ENCODE data around the gene S100A12.

S100A12 gene

DNA sequence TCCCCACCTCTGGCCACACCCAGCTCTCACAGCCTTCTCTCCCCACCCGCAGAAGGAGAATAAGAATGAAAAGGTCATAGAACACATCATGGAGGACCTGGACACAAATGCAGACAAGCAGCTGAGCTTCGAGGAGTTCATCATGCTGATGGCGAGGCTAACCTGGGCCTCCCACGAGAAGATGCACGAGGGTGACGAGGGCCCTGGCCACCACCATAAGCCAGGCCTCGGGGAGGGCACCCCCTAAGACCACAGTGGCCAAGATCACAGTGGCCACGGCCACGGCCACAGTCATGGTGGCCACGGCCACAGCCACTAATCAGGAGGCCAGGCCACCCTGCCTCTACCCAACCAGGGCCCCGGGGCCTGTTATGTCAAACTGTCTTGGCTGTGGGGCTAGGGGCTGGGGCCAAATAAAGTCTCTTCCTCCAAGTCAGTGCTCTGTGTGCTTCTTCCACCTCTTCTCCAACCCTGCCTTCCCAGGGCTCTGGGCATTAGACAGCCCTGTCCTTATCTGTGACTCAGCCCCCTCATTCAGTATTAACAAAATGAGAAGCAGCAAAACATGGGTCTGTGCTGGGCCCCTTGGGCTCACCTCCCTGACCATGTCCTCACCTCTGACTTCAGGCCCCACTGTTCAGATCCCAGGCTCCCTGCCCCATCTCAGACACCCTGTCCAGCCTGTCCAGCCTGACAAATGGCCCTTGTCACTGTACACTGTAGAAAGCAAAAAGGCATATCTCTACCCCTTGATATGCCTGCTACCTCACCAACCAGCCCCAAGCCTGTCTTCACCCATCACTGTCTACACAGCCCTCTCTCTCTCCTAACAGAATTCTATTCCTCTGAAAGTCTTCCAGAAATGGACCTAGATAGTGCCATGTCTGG, 14.6 kb downstream of the S100A12 start:
- no peak for TF ChIP-seq CTCF (IDR thresholded peaks at IDR 0.05; ENCODE audit: insufficient read depth, low read length, poor library complexity, severe bottlenecking)
- no peak overlapping the region for H3K4me3 ChIP-seq (replicated peaks; ENCODE audit: low read depth, low read length)
- DNase-seq (ENCODE audit: extremely low read depth, insufficient read length), result no peak
- H3K27me3 ChIP-seq (replicated peaks; ENCODE audit: control insufficient read depth, insufficient read depth, low read length), result no peaks in the 10 kb centered on the region; the same call in none of the 2 replicates
- no peaks in the 10 kb centered on the region for H3K36me3 ChIP-seq (ENCODE audit: control insufficient read depth, insufficient read depth, low read length)

GRCh38 chr1:153360190-153360589, 15.2 kb downstream of the S100A12 start:
- H3K36me3 ChIP-seq (ENCODE audit: control insufficient read depth, insufficient read depth, low read length), result no peaks in the 10 kb centered on the region
- TF ChIP-seq CTCF (IDR thresholded peaks at IDR 0.05; ENCODE audit: insufficient read depth, low read length, poor library complexity, severe bottlenecking), result no peak
- no peaks in the 10 kb centered on the region; the same call in none of the 2 replicates for H3K27me3 ChIP-seq (replicated peaks; ENCODE audit: control insufficient read depth, insufficient read depth, low read length)
- no peak overlapping the region for H3K4me3 ChIP-seq (replicated peaks; ENCODE audit: low read depth, low read length)
- no peak for DNase-seq (ENCODE audit: extremely low read depth, insufficient read length)

DNA sequence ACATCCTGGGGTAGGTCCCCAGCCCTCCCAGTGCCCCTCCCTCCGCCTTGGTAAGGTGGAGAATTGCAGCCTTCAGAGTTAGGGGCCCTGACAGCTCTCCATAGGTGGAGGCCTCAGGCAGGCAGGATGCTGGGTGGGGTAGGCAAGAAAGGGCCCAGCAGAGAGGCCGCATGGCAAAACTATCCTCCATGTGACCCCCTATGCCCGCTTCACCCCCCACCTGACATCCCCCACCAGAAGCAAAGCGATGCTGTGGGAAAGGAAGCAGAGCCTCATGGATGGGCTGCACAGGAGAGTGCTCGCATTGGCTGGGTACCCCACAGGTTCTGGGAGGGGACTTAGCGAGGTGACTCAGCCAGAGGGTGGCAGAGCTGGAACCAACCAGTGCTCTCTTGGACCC, 16.2 kb downstream of the S100A12 start:
- Histone ChIP-seq H3K4me3 (replicated peaks; ENCODE audit: low read depth, low read length) (no peak overlapping the region), H3K36me3 (ENCODE audit: control insufficient read depth, insufficient read depth, low read length) (no peaks in the 10 kb centered on the region), H3K27me3 (replicated peaks; ENCODE audit: control insufficient read depth, insufficient read depth, low read length) (no peaks in the 10 kb centered on the region; the same call in none of the 2 replicates)
- DNase-seq (ENCODE audit: extremely low read depth, insufficient read length), result no peak
- TF ChIP-seq CTCF (IDR thresholded peaks at IDR 0.05; ENCODE audit: insufficient read depth, low read length, poor library complexity, severe bottlenecking), result no peak

DNA sequence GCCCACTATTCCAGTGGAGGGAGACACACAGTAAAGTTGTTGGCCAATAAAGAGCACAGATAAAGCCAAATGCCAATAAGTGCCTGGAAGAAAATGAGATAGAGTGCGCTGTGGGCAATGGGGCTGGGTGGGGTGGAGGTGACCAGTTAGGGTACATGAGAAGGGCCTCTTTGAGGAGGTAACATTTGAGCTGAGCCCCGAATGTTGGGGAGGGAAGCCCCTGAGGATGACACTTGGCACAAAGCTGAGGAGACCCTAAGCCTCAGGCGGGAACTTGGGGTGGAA, 16.8 kb downstream of the S100A12 start:
- TF ChIP-seq CTCF (IDR thresholded peaks at IDR 0.05; ENCODE audit: insufficient read depth, low read length, poor library complexity, severe bottlenecking), result no peak
- Histone ChIP-seq H3K27me3 (replicated peaks; ENCODE audit: control insufficient read depth, insufficient read depth, low read length) (no peaks in the 10 kb centered on the region; the same call in none of the 2 replicates), H3K4me3 (replicated peaks; ENCODE audit: low read depth, low read length) (no peak overlapping the region), H3K36me3 (ENCODE audit: control insufficient read depth, insufficient read depth, low read length) (no peaks in the 10 kb centered on the region)
- DNase-seq (ENCODE audit: extremely low read depth, insufficient read length), result no peak

DNA sequence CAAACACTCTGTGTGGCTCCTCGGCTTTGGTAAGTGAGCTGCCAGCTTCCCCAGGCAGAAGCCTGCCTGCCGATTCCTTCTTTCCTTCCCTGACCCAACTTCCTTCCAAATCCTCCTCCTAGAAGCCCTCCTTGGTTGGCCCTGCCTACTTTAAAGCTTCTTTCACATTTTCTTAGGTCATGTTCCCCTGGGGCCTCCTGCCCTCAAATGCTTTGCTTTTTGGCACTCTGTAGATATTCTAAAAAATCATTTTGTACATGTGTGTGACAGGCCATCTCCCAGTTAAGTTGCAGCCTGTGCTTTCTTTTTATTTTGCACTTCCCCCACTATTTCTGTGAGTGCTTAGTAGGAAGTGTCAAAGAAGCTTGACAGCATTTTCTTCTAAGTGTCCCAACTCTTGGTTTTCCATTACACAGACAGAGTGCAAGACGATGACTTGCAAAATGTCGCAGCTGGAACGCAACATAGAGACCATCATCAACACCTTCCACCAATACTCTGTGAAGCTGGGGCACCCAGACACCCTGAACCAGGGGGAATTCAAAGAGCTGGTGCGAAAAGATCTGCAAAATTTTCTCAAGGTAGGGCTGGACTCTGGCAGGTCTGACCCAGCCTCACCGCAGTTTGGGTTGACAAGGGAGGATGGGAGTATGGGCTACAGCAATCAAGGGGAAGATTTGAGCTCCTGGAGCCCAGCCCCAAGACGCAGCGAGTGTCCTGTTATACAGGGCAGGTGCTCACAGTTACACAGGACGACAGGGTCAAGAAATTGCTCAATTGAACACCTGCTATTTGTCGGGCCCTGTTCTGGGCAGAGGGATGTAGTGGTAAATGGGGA, 17.3 kb downstream of the S100A12 start, which contains the start of gene S100A9:
Gene S100A9 (plus strand): TSS at position 2 of the 838 bp plus-strand sequence. CDS start 430 bp downstream, at position 432.
- Histone ChIP-seq H3K36me3 (ENCODE audit: control insufficient read depth, insufficient read depth, low read length) (no peaks in the 10 kb centered on the region), H3K27me3 (replicated peaks; ENCODE audit: control insufficient read depth, insufficient read depth, low read length) (no peaks in the 10 kb centered on the region; the same call in none of the 2 replicates), H3K4me3 (replicated peaks; ENCODE audit: low read depth, low read length) (no peak within 1 kb of the TSS)
- no peak for DNase-seq (ENCODE audit: extremely low read depth, insufficient read length)
- no peak for TF ChIP-seq CTCF (IDR thresholded peaks at IDR 0.05; ENCODE audit: insufficient read depth, low read length, poor library complexity, severe bottlenecking)
